NCI-H2029 (cell line): ENCODE results near the gene OVCH2.

Experiments
- DNase-seq: peaks from one replicate; lab custom pipeline; 2025; lab: John Stamatoyannopoulos, UW

OVCH2 gene

GRCh38 chr11:7639643-7640025 is 66.6 kb downstream of the OVCH2 start:
- DNase-seq, result no peak
